Chondrocyte (in vitro differentiated cells): ENCODE results near the gene PROCR. TPM values are rescaled to one million over a fixed set of nuclear protein-coding genes. Genes with fewer than 3 reads are reported as not detected.
"Not testable (repeated sequence)": the region's sequence is repeated elsewhere in the genome, so short reads cannot be mapped to it uniquely, and the experiment has no call there.

Experiments used
- DNase-seq: peaks from one replicate; pipeline ENCODE4 v3.0.0; 2021; ENCODE audit warnings: mixed read lengths, low spot score
- H3K27ac Mint-ChIP-seq: one replicate; pipeline ENCODE4 v1.8.0; 2021; ENCODE audit warnings: mild to moderate bottlenecking, moderate library complexity, mixed read lengths; ENCODE audit not compliant: unreplicated experiment
- H3K27me3 Mint-ChIP-seq: 2 replicates; pipeline ENCODE4 v1.8.0; 2021; ENCODE audit warnings: low read depth, mixed read lengths
- H3K36me3 Mint-ChIP-seq: 2 replicates; pipeline ENCODE4 v1.8.0; 2021; ENCODE audit warnings: low read depth, mixed read lengths
- H3K4me1 Mint-ChIP-seq: 2 replicates; pipeline ENCODE4 v1.8.0; 2021; ENCODE audit warnings: low read depth, mild to moderate bottlenecking, mixed read lengths
- H3K4me3 Mint-ChIP-seq: one replicate; pipeline ENCODE4 v1.8.0; 2021; ENCODE audit warnings: mild to moderate bottlenecking, moderate library complexity, mixed read lengths; ENCODE audit not compliant: unreplicated experiment
- H3K9me3 Mint-ChIP-seq: 2 replicates; pipeline ENCODE4 v1.8.0; 2021; ENCODE audit warnings: low read depth, mixed read lengths
- total RNA-seq: library from RNA; stranded (reverse); gene quantifications from 3 replicates; pipeline ENCODE4 v1.2.1, GENCODE V29; 2021
- TF ChIP-seq, protein P1 (sequence below): fragments of 200-600 bp; sonication (generic); IDR thresholded peaks from 2 replicates; pipeline ENCODE4 v1.5.0; 2021; ENCODE audit warnings: antibody characterized with exemption, mild to moderate bottlenecking, moderate library complexity

The PROCR gene
- total RNA-seq, 1 donor from 2014 or later = 3.5 TPM

DNA sequence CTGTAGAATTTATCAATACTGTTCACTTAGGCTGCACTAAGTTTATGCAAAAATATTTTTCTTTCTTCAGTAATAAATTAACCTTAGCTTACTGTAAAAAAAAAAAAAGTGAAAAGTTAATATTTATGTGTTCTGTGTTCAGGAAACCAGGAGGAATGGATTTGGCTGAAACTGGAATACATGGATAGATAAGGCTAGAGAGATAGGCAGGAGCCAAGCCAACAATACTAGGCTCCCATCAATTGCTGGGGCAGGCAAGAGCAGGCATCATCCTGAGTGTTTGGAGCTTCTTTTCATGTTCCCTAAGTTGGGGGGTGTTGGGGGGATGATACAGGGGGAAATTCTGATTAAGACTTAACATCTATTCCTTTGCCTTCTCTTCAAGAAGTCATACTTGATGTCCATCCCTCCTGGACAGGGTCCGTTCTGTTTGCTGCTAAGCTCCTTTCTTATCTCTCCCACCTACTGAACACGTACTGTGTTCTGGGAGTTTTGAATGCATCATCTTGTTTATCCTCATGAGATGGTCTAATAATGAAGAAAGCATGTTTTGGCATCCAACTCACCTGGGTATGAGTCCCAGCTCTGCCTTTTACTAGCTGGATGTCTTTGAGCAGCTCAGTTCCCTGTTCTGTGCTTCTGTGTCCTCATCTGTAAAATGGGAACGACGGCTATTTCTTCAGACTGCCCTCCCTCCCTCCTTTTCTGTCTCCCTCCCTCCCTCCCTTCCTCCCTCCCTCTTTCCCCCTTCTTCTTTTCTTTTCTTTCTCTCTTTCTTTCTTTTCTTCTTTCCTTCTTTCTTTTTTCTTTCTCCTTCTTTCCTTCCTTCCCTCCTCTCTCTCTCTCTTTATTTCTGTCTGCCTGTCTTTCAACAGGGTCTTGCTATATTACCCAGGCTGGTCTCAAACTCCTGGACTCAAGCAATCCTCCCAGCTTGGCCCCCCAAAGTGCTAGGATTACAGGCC, 6.4 kb upstream of the PROCR start:
- no peak overlapping the region for H3K4me3 Mint-ChIP-seq
- no peak overlapping the region for H3K27ac Mint-ChIP-seq
- peaks cover 6% of the 10 kb centered on the region for H3K36me3 Mint-ChIP-seq

DNA sequence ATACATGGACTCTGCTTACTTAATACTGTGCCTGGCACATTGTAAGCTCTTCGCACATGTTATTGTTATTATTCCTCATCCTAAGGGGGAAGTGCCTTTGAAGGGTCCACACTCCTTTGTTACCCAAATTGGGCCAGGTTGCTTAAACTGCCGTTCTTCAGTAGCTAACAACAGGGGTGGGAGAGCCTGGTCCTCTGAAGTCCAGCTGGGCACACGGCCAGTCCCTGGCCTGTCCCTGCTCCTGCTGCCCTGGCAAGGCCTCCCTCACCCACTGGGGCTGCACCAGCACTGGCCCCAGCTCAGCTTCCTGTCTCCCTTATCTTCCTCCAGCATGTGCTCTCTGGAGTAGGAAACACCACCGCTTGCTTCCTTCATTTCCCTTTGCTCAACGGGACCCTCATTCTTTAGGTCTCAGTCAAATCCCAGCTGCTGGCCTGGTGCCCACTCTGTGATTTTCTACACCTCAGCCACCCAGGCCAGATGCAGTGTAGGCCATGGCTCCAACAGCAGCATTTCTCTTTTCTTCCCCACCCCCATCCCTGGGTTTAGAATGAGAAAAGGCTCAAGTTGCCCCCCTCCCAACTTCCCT, 5.5 kb upstream of the PROCR start:
- peak; percentile 37 for DNase-seq
- TF ChIP-seq, protein P1, sequence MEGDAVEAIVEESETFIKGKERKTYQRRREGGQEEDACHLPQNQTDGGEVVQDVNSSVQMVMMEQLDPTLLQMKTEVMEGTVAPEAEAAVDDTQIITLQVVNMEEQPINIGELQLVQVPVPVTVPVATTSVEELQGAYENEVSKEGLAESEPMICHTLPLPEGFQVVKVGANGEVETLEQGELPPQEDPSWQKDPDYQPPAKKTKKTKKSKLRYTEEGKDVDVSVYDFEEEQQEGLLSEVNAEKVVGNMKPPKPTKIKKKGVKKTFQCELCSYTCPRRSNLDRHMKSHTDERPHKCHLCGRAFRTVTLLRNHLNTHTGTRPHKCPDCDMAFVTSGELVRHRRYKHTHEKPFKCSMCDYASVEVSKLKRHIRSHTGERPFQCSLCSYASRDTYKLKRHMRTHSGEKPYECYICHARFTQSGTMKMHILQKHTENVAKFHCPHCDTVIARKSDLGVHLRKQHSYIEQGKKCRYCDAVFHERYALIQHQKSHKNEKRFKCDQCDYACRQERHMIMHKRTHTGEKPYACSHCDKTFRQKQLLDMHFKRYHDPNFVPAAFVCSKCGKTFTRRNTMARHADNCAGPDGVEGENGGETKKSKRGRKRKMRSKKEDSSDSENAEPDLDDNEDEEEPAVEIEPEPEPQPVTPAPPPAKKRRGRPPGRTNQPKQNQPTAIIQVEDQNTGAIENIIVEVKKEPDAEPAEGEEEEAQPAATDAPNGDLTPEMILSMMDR = no peak
- Mint-ChIP-seq H3K9me3 (no peaks in the 10 kb centered on the region), H3K27me3 (peaks cover 16% of the 10 kb centered on the region), H3K36me3 (peaks cover 6% of the 10 kb centered on the region), H3K4me1 (peaks cover under 1% of the 10 kb centered on the region), H3K27ac (no peak overlapping the region), H3K4me3 (no peak overlapping the region)

More for the DNA sequence above, 6.4 kb upstream of the PROCR start:
- H3K4me1 Mint-ChIP-seq = no peaks in the 10 kb centered on the region
- H3K9me3 Mint-ChIP-seq = no peaks in the 10 kb centered on the region
- no peak for DNase-seq
- H3K27me3 Mint-ChIP-seq = peaks cover 16% of the 10 kb centered on the region
- TF ChIP-seq, protein P1 = no peak

- no peak overlapping the region for H3K27ac Mint-ChIP-seq
- no peak for DNase-seq
- H3K36me3 Mint-ChIP-seq = peaks cover 4% of the 10 kb centered on the region
- H3K27me3 Mint-ChIP-seq = peaks cover 15% of the 10 kb centered on the region
- peaks cover 12% of the 10 kb centered on the region for H3K4me1 Mint-ChIP-seq
- no peaks in the 10 kb centered on the region for H3K9me3 Mint-ChIP-seq
- no peak overlapping the region for H3K4me3 Mint-ChIP-seq
- TF ChIP-seq, protein P1 = no peak
These were observed 4.1 kb upstream of the PROCR start for GRCh38 chr20:35167787-35168186.

GRCh38 chr20:35168701-35169409, 3.0 kb upstream of the PROCR start:
- not testable (repeated sequence) for DNase-seq, H3K36me3 Mint-ChIP-seq, H3K27me3 Mint-ChIP-seq, H3K9me3 Mint-ChIP-seq, H3K27ac Mint-ChIP-seq, H3K4me3 Mint-ChIP-seq
- peaks cover 12% of the 10 kb centered on the region for H3K4me1 Mint-ChIP-seq

GRCh38 chr20:35171438-35171752, 477 bp upstream of the PROCR start:
- Mint-ChIP-seq H3K27me3 (peaks cover 1% of the 10 kb centered on the region), H3K4me3 (peak overlapping the region; percentile 69), H3K4me1 (peaks cover 12% of the 10 kb centered on the region), H3K36me3 (no peaks in the 10 kb centered on the region), H3K27ac (no peak overlapping the region), H3K9me3 (no peaks in the 10 kb centered on the region)
- TF ChIP-seq, protein P1 = no peak
- DNase-seq = no peak
